Fibroblast of the aortic adventitia (primary cell): ENCODE results near the gene TMEM242. TPM values are rescaled to one million over a fixed set of nuclear protein-coding genes. Genes with fewer than 3 reads are reported as not detected.

ENCODE experiments used
- DNase-seq: peaks from one replicate; pipeline ENCODE4 v3.0.0-alpha.2; 2010; ENCODE audit warnings: low read depth
- H3K4me3 ChIP-seq: 2 replicates; pipeline ENCODE4 v1.5.1; 2011; ENCODE audit warnings: low read depth, mild to moderate bottlenecking, control low read depth, low read length, moderate library complexity
- total RNA-seq: library from RNA; depleted of rRNA; stranded (reverse); fragments of >200 nt; gene quantifications from 2 replicates; pipeline ENCODE4 v1.2.3, GENCODE V29; 2012; ENCODE audit warnings: low replicate concordance
- TF ChIP-seq, protein P1 (sequence below): IDR thresholded peaks from 2 replicates; pipeline ENCODE4 v1.5.1; 2011; ENCODE audit warnings: mild to moderate bottlenecking, low read length, control low read depth, inconsistent platforms; ENCODE audit not compliant: insufficient read depth

TMEM242 gene
- total RNA-seq, 1 donor: 7.0 TPM

DNA sequence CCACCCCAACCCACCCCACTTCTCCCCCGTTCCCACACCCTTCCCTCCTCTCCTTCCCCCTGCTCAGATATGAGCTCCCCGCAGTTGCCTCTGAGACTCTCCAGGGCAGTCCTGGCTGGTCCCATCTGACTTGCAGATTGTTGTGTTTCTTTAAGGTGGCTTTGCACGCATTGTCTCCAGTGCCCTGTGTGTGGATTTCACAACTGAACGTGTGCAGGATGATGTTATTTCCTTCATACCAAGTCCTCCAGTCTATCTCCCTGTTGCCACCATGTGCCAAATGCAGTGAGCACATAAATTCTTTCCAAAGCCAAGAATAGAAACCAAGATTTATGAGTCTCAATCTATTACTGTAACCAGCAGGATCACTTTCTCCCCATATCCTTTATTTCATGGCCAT is 79.1 kb downstream of the TMEM242 start:
- DNase-seq: peak; percentile 94
- TF ChIP-seq, protein P1, sequence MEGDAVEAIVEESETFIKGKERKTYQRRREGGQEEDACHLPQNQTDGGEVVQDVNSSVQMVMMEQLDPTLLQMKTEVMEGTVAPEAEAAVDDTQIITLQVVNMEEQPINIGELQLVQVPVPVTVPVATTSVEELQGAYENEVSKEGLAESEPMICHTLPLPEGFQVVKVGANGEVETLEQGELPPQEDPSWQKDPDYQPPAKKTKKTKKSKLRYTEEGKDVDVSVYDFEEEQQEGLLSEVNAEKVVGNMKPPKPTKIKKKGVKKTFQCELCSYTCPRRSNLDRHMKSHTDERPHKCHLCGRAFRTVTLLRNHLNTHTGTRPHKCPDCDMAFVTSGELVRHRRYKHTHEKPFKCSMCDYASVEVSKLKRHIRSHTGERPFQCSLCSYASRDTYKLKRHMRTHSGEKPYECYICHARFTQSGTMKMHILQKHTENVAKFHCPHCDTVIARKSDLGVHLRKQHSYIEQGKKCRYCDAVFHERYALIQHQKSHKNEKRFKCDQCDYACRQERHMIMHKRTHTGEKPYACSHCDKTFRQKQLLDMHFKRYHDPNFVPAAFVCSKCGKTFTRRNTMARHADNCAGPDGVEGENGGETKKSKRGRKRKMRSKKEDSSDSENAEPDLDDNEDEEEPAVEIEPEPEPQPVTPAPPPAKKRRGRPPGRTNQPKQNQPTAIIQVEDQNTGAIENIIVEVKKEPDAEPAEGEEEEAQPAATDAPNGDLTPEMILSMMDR: no peak
- H3K4me3 ChIP-seq: no peak overlapping the region

DNA sequence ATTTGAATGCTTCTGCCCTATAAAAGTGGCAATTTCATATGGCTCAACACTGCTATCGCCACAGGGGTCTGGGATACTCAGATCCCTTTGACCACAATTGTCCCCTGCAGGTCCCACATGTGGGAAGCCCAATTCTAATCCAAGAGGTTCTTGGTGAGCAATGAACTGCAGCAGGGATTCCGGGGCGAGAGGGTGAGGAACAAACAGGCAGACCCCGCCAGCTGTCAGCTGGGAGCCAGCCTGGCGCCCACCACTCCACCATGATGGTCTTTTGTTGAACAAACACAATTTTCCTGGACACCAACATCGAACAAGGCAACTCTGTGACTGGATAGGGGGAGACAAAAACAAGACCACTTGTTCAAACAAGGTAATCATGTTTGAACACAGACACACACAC is 80.5 kb downstream of the TMEM242 start:
- no peak overlapping the region for H3K4me3 ChIP-seq
- TF ChIP-seq, protein P1: no peak
- DNase-seq: no peak

DNA sequence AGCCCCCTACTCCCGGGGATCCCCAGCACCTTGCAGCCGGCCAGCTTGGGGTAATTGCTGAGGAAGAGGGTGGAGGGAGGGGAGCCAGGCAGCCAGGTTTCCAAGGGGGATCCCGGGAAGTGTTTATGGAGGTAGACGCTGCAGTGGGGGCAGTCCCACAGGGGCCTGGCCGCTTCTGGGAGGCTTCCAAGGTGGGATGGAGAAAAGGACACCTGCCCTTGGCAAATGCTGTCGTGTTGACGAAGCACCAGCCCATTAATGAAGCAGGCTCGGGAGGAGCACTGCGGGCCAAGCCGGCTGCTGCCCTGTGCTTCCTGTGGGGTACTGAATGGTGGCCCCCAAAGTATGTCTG is 82.4 kb downstream of the TMEM242 start:
- TF ChIP-seq, protein P1: no peak
- no peak for DNase-seq
- H3K4me3 ChIP-seq: no peak overlapping the region

DNA sequence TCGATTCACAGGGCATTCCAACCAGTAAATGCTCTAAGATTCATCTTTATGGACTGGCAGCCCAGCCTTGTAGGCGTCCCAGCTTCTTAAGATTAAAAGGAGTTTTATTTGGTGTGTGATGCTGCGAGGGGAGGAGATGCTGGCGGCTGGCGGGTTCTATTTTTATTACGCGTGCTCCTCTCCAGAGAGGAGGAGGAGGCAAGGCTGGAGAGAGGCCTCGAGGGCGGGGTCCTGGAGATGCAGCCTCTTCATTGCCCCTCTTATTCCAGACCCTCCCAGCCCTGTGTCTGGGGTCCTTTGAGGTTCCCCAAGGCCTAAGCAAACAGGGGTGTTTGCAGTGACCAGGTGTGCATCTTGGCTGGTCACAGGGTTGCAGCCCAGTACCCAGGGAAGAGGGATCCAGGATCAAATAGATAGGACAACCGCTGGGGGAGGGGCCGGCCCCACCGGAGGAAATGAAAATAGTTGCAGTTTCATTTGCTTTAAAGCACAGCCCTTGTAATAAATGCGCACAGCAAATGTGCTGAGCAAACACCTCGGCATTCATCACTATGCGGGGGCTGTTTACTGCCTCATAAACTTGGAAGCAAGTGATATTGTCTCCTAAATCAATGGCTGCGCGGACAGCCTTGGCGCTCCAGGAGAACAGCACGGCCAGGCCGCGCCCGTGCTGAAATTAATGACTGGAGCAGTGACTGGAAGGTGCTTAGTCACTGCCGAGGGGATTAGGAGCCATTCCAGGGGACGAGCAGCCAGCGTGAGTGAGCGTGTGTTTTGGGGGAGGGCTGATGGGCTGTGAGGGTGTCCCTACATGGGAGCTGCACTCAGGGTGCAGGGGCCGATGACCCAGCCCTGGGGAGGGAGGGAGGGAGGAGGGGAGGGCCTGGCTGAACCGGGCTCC is 83.0 kb downstream of the TMEM242 start:
- peak; percentile 71 for DNase-seq
- peak overlapping the region; percentile 10 for H3K4me3 ChIP-seq
- TF ChIP-seq, protein P1: no peak

DNA sequence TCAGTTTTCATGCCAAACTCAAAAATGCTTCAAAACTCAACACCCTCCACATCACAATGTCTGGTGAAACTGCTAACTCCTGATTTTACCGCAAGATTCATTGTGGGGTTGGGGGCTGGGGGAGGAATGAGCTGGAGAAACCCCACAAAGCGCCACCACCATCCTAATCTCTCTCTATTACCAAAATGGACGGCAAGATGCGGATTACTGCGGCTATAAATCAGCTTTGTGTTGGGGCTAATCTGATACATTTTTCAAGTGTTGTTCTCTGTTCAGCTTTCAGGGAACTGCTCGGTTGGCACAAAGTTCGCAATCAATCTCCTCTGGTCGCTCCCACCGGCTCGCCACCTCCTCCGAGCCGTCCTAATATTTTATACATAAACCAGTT is 83.7 kb downstream of the TMEM242 start:
- TF ChIP-seq, protein P1: no peak
- no peak overlapping the region for H3K4me3 ChIP-seq

More for the DNA sequence above, 83.7 kb downstream of the TMEM242 start:
- no peak for DNase-seq

Other genes with a start within 250 kb of the TMEM242 start
- gene ZDHHC14, start 57.7 kb upstream of the TMEM242 start, total RNA-seq: 0.82 and 7.9 TPM in 2 replicates